Measurements from ENCODE around the gene PTPRN2.
"Not testable (repeated sequence)": the region's sequence is repeated elsewhere in the genome, so short reads cannot be mapped to it uniquely, and the experiment has no call there.

The PTPRN2 gene

GRCh38 chr7:158377800-158378623, 209.6 kb downstream of the PTPRN2 start:
- H3K4me3 ChIP-seq (ENCODE audit: low read length), result no peak overlapping the region
- no peak for DNase-seq (ENCODE audit: low read depth)
- no peak for TF ChIP-seq CTCF (conservative IDR thresholded peaks at IDR 0.05; ENCODE audit: low read length)

- DNase-seq (ENCODE audit: low read depth); H3K4me3 ChIP-seq (ENCODE audit: low read length): not testable (repeated sequence)
Observed at GRCh38 chr7:158376839-158377186, 210.8 kb downstream of the PTPRN2 start.

GRCh38 chr7:158376146-158376838, 211.3 kb downstream of the PTPRN2 start:
- not testable (repeated sequence) for DNase-seq (ENCODE audit: low read depth); H3K4me3 ChIP-seq (ENCODE audit: low read length)

GRCh38 chr7:158375034-158375433, 212.6 kb downstream of the PTPRN2 start:
- DNase-seq (ENCODE audit: low read depth), result no peak
- no peak overlapping the region for H3K4me3 ChIP-seq (ENCODE audit: low read length)
- no peak for TF ChIP-seq CTCF (conservative IDR thresholded peaks at IDR 0.05; ENCODE audit: low read length)

DNA sequence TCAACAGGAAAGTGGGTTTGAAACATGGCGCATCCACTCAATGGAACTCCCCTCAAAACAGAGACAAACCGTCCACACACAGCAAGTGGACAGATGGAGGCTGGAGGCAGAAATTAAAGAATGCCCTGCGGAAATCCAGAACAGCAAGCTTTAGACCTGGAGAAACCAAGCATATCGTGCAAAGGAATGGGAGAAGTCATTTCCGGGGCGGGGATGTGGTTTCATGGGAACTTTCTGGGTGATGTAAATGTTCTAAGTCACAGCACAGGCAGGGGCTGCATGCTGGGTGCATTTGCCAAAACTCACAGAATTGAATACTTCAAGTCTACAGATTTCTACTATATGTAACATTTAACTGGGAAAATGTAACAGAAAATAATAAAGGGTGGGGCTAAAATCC, 213.0 kb downstream of the PTPRN2 start:
- DNase-seq (ENCODE audit: low read depth), result no peak
- no peak overlapping the region for H3K4me3 ChIP-seq (ENCODE audit: low read length)
- no peak for TF ChIP-seq CTCF (conservative IDR thresholded peaks at IDR 0.05; ENCODE audit: low read length)

GRCh38 chr7:158374146-158374545, 213.5 kb downstream of the PTPRN2 start:
- no peak for DNase-seq (ENCODE audit: low read depth)
- no peak overlapping the region for H3K4me3 ChIP-seq (ENCODE audit: low read length)
- no peak for TF ChIP-seq CTCF (conservative IDR thresholded peaks at IDR 0.05; ENCODE audit: low read length)

- no peak for DNase-seq (ENCODE audit: low read depth)
- TF ChIP-seq CTCF (conservative IDR thresholded peaks at IDR 0.05; ENCODE audit: low read length), result no peak
- H3K4me3 ChIP-seq (ENCODE audit: low read length), result no peak overlapping the region
Observed at GRCh38 chr7:158373476-158374133, 214.0 kb downstream of the PTPRN2 start.

All from AG10803 (cell line).